ENCODE results near the gene GATC.

GATC gene

DNA sequence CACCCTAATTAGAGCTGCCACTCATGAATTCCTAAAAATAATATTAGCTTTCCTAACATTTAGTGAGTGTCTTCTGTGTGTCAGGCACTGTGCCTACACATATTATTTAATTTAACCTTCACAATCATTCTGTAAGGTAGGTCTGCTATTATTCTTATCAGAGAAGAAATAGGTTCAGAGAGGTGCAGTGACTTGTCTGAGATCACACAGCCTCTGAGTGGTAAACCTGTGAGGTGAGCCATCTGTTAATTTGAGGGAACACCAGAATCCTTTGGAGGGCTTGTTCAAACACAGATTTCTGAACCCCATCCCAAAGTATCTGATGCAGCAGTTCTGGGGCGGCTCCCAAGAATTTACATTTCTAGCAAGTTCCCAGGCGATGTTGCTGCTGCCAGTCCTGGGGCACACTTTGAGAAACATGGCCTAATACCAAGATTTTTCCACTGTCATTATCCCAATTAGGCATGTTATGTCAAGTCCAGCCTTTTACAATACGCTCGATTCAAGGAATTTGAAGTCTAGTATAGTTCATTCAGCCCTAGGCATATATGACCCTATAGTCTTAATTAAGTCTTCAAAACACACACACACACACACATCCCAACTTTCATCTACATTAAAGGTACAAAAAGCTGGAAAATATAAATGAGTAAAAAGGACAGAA lies 28.2 kb upstream of the GATC start:
- TF ChIP-seq, protein P1, sequence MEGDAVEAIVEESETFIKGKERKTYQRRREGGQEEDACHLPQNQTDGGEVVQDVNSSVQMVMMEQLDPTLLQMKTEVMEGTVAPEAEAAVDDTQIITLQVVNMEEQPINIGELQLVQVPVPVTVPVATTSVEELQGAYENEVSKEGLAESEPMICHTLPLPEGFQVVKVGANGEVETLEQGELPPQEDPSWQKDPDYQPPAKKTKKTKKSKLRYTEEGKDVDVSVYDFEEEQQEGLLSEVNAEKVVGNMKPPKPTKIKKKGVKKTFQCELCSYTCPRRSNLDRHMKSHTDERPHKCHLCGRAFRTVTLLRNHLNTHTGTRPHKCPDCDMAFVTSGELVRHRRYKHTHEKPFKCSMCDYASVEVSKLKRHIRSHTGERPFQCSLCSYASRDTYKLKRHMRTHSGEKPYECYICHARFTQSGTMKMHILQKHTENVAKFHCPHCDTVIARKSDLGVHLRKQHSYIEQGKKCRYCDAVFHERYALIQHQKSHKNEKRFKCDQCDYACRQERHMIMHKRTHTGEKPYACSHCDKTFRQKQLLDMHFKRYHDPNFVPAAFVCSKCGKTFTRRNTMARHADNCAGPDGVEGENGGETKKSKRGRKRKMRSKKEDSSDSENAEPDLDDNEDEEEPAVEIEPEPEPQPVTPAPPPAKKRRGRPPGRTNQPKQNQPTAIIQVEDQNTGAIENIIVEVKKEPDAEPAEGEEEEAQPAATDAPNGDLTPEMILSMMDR (IDR thresholded peaks at IDR 0.05; ENCODE audit: insufficient read depth, low read depth, low read length, missing control alignments), result no peak
- no peak for DNase-seq (ENCODE audit: low read depth)
- no peak overlapping the region for H3K4me3 ChIP-seq (ENCODE audit: low read length)

DNA sequence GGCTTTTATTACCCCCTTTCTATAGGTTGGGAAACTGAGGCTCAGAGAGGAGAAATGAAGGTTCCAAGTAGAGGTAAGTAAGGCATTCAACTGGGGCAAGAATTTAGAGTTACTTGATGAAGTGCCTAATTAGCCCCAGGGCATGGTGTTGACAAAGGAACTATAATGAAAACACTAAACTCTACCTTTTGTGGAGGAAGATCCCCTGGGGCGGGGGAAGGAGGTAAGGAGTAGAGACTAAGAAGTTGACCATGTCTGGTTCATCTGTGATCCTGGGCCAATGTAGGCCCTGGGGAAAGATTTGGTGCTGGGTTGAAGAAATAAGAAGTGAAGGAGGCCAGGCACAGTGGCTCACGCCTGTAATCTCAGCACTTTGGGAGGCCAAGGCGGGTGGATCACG lies 24.5 kb upstream of the GATC start:
- TF ChIP-seq, protein P1 (IDR thresholded peaks at IDR 0.05; ENCODE audit: insufficient read depth, low read depth, low read length, missing control alignments), result no peak
- DNase-seq (ENCODE audit: low read depth), result no peak
- H3K4me3 ChIP-seq (ENCODE audit: low read length), result no peak overlapping the region

DNA sequence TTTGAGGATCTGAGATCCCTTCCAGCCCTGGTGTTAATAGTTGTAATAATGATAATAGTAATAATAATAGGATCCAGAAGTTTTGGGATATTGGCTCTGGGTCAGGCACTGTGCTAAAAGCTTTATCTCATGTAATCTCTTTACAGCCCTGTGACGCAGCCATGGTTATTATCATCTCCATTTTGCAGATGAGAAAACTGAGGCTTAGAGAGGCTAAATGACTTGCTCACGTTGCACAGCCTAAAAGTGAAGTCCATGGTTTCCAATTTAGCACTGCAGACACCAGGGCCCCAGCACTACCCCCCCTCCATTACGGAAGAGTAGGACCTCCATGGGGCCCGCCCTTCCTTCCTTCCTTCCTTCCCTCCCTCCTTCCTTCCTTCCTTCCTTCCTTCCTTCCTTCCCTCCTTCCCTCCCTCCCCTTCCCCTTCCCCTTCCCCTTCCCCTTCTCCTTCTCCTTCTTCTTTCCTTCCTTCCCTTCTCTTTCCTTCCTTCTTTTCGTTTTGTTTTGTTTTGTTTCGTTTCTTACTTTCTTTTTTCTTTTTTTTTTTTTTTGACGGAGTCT lies 23.3 kb upstream of the GATC start:
- TF ChIP-seq, protein P1 (IDR thresholded peaks at IDR 0.05; ENCODE audit: insufficient read depth, low read depth, low read length, missing control alignments), result no peak
- DNase-seq (ENCODE audit: low read depth), result no peak
- H3K4me3 ChIP-seq (ENCODE audit: low read length), result no peak overlapping the region

DNA sequence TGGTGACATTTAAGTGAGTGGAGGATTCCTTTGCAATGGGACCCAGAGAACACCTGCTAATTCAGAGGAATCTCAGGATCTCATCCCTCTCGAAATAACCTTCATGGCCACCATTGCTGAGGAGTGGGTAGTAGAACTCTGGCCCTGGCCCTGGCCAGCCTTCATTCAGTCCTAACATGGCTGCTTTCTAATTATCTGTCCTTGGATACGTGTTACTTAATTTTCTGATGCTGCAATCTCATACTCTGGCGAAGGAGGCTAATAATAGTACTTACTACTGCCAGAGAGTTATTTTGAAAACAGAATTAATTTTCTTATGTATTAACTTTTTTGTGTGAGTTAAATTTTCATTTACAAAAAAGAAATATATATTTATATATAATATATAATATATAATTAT lies 20.4 kb upstream of the GATC start:
- TF ChIP-seq, protein P1 (IDR thresholded peaks at IDR 0.05; ENCODE audit: insufficient read depth, low read depth, low read length, missing control alignments), result no peak

DNA sequence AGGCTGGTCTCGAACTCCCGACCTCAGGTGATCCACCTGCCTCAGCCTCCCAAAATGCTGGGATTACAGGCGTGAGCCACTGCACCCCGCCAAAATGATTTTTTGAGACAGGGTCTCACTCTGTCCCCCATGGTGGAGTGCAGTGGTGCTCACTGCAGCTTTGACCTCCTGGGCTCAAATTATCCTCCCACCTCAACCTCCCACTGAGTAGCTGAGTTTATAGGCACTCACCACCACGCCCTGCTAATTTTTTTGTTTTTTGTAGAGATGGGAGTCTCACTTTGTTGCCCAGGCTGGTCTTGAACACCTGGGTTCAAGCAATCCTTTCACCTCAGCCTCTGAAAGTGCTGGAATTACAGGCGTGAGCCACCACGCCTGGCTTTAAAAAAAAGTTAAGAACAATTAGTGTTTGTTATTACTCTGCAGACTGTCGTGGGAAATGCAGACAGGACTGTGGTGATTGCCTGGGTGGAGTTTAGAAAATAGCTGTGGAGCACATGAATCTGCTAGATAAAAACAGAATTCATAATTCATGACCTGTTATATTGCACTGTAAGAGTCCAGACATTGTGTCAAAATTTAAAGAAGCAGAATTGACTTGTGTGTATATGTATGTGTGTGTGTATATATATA lies 17.5 kb upstream of the GATC start:
- TF ChIP-seq, protein P1 (IDR thresholded peaks at IDR 0.05; ENCODE audit: insufficient read depth, low read depth, low read length, missing control alignments), result no peak
- DNase-seq (ENCODE audit: low read depth), result no peak
- H3K4me3 ChIP-seq (ENCODE audit: low read length), result no peak overlapping the region

More for the DNA sequence above, 20.4 kb upstream of the GATC start:
- no peak for DNase-seq (ENCODE audit: low read depth)
- no peak overlapping the region for H3K4me3 ChIP-seq (ENCODE audit: low read length)

DNA sequence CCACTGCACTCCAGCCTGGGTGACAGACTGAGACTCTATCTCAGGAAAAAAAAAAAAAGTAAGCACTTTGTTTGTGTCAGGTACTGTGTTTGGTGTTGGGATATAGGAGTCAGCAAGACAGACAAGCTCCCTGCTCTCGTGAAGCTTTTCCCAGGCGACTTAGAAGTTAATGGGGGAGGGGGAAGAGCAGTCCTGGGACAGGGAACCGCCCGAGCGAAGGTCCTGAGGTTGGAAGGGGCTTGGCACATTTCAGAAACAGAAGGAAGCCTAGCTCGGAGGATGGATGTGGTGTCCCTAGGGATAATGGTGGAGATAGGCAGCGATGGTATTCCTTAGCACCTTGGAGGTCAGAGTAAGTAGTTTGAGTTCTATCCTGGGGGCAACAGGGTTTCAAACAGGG lies 16.9 kb upstream of the GATC start:
- TF ChIP-seq, protein P1 (IDR thresholded peaks at IDR 0.05; ENCODE audit: insufficient read depth, low read depth, low read length, missing control alignments), result no peak
- DNase-seq (ENCODE audit: low read depth), result no peak

More for the DNA sequence above, 16.9 kb upstream of the GATC start:
- H3K4me3 ChIP-seq (ENCODE audit: low read length), result no peak overlapping the region

All from epithelial cell of esophagus (primary cell).